ENCODE results near the gene COA7.
"Not testable (repeated sequence)": the region's sequence is repeated elsewhere in the genome, so short reads cannot be mapped to it uniquely, and the experiment has no call there.

COA7 gene

GRCh38 chr1:52702886-52703787, 5.0 kb upstream of the COA7 start:
- peak; percentile 92 for DNase-seq

- no peak for DNase-seq
These were observed 2.5 kb downstream of the COA7 start for GRCh38 chr1:52695627-52696026.

GRCh38 chr1:52693843-52694242, 4.3 kb downstream of the COA7 start:
- no peak for DNase-seq

GRCh38 chr1:52693351-52693750, 4.8 kb downstream of the COA7 start:
- not testable (repeated sequence) for DNase-seq

DNA sequence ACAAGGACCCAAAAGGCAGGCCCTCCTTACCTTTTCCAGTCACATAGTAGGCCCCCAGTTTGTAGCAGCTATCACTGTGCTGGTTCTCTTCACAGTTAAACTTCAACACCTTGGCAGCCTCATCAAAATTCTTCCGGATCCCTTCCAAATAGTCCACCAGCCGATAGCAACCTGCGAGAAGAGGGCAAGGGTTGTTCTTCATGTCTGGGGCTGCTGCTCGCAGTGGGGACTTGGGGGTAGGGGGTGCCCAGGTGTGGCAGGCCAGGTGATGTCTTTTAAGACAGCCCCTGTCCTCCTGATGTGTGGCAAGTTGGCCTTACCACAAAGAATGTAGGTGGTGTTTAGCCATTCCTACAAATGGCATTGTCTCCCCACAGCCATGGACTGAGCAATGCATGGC, 5.5 kb downstream of the COA7 start:
- DNase-seq, result no peak

GRCh38 chr1:52691821-52692220, 6.3 kb downstream of the COA7 start:
- DNase-seq, result no peak

DNA sequence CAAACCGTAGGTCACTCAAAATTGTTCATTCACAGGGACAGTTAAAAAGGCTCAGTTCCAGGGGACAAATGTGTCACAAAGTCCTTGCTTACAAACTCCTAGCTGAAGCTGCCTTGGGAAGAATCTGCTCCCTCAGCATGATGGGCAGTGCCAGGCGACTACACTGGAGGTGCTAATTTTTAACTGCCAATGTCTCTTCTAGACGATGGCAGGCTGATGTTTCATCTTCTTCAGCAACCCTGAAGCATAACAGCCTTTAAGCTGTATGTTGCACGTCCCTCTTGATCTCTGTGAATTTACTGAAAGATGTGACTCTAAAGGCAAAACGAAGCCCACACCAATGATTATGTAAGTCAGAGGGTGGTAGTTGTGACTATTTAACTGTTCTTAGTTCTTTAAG, 11.3 kb downstream of the COA7 start:
- DNase-seq, result no peak

DNA sequence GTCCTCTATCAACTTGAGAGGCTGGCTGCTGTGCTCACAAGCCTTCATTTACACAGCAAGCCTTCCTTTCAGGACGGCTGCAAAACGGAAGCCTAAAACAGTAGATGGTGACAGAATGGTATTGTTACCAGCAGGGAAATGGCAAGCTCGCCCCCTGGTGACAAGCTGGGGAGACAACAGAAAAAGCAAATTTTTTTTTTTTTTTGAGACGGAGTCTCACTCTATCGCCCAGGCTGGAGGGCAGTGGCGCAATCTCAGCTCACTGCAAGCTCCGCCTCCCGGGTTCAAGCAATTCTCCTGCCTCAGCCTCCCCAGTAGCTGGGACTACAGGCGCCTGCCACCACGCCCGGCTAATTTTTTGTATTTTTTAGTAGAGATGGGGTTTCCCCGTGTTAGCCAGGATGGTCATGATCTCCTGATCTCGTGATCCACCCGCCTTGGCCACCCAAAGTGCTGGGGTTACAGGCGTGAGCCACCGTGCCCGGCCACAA, 11.8 kb downstream of the COA7 start:
- peak; percentile 50 for DNase-seq

GRCh38 chr1:52684545-52684944, 13.6 kb downstream of the COA7 start:
- DNase-seq, result no peak

- no peak for DNase-seq
These were observed 14.7 kb downstream of the COA7 start for GRCh38 chr1:52683367-52683940.

DNA sequence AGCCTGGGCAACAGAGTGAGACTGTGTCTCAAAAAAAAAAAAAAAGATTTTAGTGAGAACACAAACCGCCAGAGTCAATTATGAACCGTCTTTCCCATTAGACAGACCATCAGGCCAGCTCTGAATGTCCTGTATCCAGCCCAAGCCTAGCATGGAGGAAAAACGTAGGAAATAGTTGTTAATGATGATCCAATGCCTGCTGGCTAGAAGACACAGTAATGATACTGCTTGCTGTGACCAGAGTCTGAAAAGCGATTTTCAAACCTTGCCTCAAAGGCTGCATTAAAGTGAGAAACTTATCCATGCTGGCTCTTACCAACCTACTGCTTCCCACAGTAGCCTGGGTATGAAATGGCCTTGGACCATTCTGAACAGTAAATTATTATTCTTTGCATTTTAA, 17.0 kb downstream of the COA7 start:
- DNase-seq, result no peak

DNA sequence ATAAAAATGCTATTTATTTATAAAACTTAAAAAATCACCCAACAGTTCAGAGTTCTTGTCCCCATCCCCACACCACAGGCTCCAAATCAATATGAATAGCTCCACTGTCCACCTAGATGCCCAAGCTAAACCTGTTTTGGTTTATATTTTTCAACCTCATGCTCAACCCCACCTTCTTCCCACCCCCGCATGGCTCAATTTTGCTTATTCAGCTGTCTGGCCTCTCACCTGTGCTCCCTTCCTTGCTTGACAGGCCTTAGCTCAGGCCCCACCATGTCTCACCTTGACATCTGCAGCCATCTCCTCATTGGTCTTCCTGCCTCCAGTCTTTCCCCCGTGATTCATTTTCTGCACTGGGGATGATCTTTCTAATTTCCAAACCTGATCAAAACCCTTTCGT, 17.8 kb downstream of the COA7 start:
- DNase-seq, result no peak

DNA sequence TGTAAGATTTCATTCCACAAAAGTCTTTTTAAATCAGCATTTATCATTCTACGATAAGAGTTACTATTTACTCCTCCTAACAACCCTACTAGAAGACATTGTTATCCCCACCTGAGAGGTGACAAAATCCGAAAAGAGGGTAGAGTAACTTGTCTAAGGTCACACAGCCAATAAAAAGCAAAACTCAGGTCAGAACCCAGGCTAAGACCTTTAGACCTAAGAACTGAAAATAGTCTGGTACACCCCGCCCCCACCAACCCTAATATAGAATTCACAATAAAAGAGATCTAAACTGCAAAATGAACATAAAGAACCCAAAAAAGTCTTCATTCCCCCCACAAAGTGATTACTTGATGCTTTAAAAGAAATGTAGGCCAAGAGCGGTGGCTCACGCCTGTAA, 18.6 kb downstream of the COA7 start:
- no peak for DNase-seq

DNA sequence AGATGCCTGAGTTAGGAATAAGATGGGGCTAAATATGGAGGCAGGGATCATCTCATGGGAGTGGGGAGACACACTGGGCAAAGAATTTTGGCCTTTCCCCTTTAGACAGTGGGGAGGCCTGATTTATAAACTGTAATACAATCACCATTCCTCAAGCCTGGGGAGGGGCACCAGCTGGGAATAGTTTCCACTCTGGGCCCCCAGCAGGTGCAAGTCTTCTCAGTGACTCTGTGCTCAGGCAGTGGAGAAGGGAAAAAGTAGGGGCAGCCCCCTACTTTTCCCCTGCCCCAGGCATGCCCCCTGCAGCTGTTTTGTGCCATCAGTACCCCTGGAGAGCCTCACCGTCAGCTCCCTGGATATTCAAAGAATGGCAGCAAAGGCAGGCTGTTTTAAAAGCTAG, 19.1 kb downstream of the COA7 start:
- DNase-seq, result no peak

- DNase-seq, result no peak
These were observed 20.9 kb downstream of the COA7 start for GRCh38 chr1:52677076-52677806.

- DNase-seq, result no peak
These were observed 21.8 kb downstream of the COA7 start for GRCh38 chr1:52676249-52676903.

DNA sequence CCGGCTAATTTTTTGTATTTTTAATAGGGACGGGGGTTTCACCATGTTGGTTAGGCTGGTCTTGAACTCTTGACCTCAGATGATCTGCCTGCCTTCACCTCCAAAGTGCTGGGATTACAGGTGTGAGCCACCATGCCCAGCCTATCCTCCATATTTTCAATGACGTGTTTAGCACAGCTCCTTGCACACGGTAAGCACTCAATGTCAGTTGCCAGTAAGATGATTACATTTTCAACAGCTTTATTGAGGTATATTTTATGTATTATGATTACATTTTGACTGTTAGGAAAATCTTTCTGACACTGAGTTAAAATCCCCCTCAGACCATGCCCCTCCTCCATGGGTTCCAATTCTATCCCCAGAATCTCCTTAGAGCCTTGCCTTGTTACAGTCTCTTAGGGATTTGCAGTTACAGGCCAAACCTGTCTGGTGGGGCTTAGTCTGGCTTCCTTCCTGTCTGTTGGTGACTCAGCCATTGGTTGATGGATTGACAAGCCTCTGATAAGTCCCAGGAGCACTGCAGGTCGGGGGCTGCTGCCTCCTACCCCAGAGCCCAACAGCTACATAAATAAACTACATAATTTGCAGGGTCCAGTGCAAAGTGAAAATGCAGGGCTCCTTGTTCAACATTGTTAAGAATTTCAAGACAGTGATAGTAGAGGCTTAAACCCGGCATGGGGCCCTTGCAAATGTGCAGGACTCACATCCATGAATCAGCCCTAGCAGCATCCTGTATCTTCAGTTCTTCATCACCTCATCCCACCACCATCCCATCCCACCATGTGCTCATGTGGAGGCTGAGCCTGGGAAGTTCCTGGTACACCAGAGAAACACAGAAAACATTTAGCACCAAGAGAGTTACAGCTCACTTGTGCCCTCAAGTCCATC, 23.4 kb downstream of the COA7 start:
- no peak for DNase-seq

DNA sequence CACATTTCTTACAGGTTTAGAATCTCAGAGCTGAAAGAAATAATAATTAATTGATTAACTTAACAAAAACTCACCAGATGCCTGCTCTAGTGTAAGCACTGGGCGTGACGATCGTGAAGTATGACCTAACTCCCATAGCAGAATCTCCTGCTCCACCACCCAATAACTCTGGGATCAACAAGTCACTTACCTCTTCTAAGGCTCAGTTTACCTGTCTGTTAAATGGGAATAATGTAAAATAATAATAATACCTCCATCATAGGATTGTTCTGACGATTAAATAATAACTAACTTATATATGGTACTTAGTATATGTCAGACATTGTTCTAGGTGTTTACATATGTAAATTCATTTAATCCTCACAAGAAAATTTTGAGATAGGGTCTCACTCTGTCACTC, 24.6 kb downstream of the COA7 start:
- DNase-seq, result no peak

GRCh38 chr1:52672946-52673345, 25.2 kb downstream of the COA7 start:
- DNase-seq, result no peak

DNA sequence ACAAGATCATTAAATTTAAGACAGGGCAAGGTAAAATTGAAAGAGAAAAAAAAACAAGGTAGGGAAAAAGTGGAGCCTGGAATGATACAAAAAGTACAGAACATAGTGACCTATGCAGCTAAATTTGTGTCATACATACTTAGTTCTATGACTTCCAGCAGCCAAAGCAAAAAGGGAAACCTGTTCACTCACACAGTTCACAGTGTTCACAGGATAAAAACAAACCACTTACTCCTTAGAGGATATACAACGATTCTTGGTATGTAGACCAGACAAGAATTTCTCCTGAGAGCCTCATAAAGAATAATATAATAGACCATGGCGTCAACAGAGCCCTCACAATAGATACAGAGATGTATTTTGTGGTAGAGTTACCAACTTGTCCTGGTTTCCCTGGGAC, 27.5 kb downstream of the COA7 start:
- no peak for DNase-seq

DNA sequence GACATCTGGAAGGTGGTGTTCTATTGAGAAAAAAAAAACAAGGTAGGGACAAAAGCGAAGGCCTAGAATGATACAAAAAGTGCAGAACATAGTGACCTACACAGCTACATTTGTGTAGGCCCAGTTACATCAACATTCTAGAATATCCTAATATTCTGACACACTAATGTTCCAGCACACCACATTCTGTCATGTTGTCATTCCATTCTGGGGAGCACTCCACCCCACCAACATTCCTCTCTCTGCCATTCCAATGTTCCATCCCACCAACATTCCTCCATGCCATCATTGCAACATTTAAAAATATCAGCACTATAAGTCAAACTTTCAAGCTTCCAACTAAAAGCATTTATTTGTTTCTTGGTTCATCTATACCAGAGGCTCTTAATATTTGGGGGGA, 28.5 kb downstream of the COA7 start:
- DNase-seq, result no peak

- DNase-seq, result no peak
These were observed 29.4 kb downstream of the COA7 start for GRCh38 chr1:52668711-52669110.
